K562 (cell line): ENCODE measurements around the gene MTHFS. TPM values are rescaled to one million over a fixed set of nuclear protein-coding genes. Genes with fewer than 3 reads are reported as not detected.
A peak's percentile ranks its signal among the peaks of the same experiment; 100 is the strongest.

Experiments used
- CBFA2T2 ChIP-seq: fragments of 450-650 bp; conservative IDR thresholded peaks from 2 replicates; pipeline ENCODE4 v1.6.1; 2017; ENCODE audit warnings: mild to moderate bottlenecking
- CBX8 ChIP-seq: fragments of 200-600 bp; sonication (generic); IDR thresholded peaks from 2 replicates; pipeline ENCODE4 v1.6.1; 2012; ENCODE audit warnings: borderline replicate concordance, mixed run types, low read depth, mild to moderate bottlenecking, moderate library complexity, mixed read lengths, low read length, control low read depth, inconsistent platforms; ENCODE audit not compliant: poor library complexity, severe bottlenecking; ENCODE audit errors: extremely low read depth
- CEBPG ChIP-seq, 3 experiments: fragments of 200-800 bp in 1 of 3; sonication (Bioruptor generic) in 1 of 3; sonication (generic) in 1 of 3; formaldehyde crosslinking in 1 of 3; IDR thresholded peaks in 2 of 3; conservative IDR thresholded peaks in 1 of 3; 2 replicates each; pipeline versions ENCODE4 v1.6.1 to v1.8.0; 2016 to 2022; ENCODE audit warnings: missing compliant biosample characterization in 2 of 3, missing genetic modification characterization in 2 of 3, mild to moderate bottlenecking in 1 of 3, missing genetic modification reagents in 1 of 3
- HDAC2 ChIP-seq: fragments of 450-650 bp; IDR thresholded peaks from 2 replicates; pipeline ENCODE4 v1.6.1; 2016; ENCODE audit warnings: mild to moderate bottlenecking
- HNRNPUL1 ChIP-seq: fragments of 200-400 bp; formaldehyde crosslinking; IDR thresholded peaks from 2 replicates; pipeline ENCODE4 v1.6.1; 2017; ENCODE audit warnings: low read length
- KHSRP ChIP-seq: fragments of 450-650 bp; IDR thresholded peaks from 2 replicates; pipeline ENCODE4 v1.6.1; 2017
- PRPF4 ChIP-seq: fragments of 200-400 bp; formaldehyde crosslinking; IDR thresholded peaks from one replicate; pipeline ENCODE4 v1.6.1; 2017; ENCODE audit warnings: low read length, low read depth, mild to moderate bottlenecking; ENCODE audit not compliant: insufficient read depth, poor library complexity, severe bottlenecking
- PTTG1 ChIP-seq: fragments of 450-650 bp; IDR thresholded peaks from 2 replicates; pipeline ENCODE4 v1.6.1; 2016; ENCODE audit warnings: low read depth, mild to moderate bottlenecking, missing genetic modification characterization, missing compliant biosample characterization
- SMAD4 ChIP-seq: fragments of 250-450 bp; sonication (Bioruptor Pico); conservative IDR thresholded peaks from 2 replicates; pipeline ENCODE4 v1.8.0; 2021; ENCODE audit warnings: inconsistent platforms, mild to moderate bottlenecking, moderate library complexity
- SMC3 ChIP-seq: conservative IDR thresholded peaks from 2 replicates; pipeline ENCODE4 v1.6.1; 2011; ENCODE audit warnings: low read depth, low read length, improper control_type of control experiment; ENCODE audit not compliant: insufficient read depth
- XRCC3 ChIP-seq: fragments of 450-650 bp; IDR thresholded peaks from 2 replicates; pipeline ENCODE4 v1.6.1; 2017; ENCODE audit warnings: mild to moderate bottlenecking, moderate library complexity
- ZBED1 ChIP-seq: IDR thresholded peaks from 2 replicates; pipeline ENCODE4 v1.6.1; 2014
- ZNF12 ChIP-seq: sonication (generic); formaldehyde crosslinking; IDR thresholded peaks from 2 replicates; pipeline ENCODE4 v1.4.0; 2020; ENCODE audit warnings: mild to moderate bottlenecking, missing genetic modification reagents
- ZNF695 ChIP-seq: fragments of 450-650 bp; formaldehyde crosslinking; IDR thresholded peaks from 2 replicates; pipeline ENCODE4 v1.4.0; 2020; ENCODE audit warnings: mild to moderate bottlenecking, moderate library complexity
- polyA plus RNA-seq, 8 experiments: library from polyadenylated mRNA; depleted of rRNA in 4 of 8; stranded (reverse) in 5 of 8; unstranded in 3 of 8; fragments of >200 nt; fragmentation: Nextera tagmentation in 2 of 8; fragmentation: Illumina TruSeq in 1 of 8; extraction: Ambion mirVana in 2 of 8; extraction: Trizol in 1 of 8; gene quantifications; 2 replicates each; pipeline versions ENCODE4 v1.2.1 to v1.2.3, GENCODE V29; 2011 to 2014; ENCODE audit warnings: inconsistent platforms in 1 of 8, missing spikeins in 1 of 8
- total RNA-seq, 7 experiments: library from RNA; depleted of rRNA in 6 of 7; stranded (reverse); fragments of >200 nt in 6 of 7; fragmentation: Illumina TruSeq in 2 of 7; extraction: Trizol in 2 of 7; gene quantifications; 2 replicates each; pipeline versions ENCODE4 v1.2.1 to v1.2.3, GENCODE V29; 2011 to 2021; ENCODE audit warnings: low replicate concordance in 1 of 7
- TF ChIP-seq, protein P1 (sequence below), 2 experiments: IDR thresholded peaks in 1 of 2; conservative IDR thresholded peaks in 1 of 2; 2 replicates each; pipeline ENCODE4 v1.6.1; 2016; ENCODE audit warnings: low read depth in 2 of 2, mild to moderate bottlenecking in 1 of 2, missing compliant biosample characterization in 1 of 2, missing genetic modification characterization in 1 of 2, moderate library complexity in 1 of 2
- TF ChIP-seq, protein P2 (sequence below): fragments of 450-650 bp; IDR thresholded peaks from 2 replicates; pipeline ENCODE4 v1.6.1; 2018; ENCODE audit not compliant: partially characterized antibody
- TF ChIP-seq, protein P3 (sequence below): fragments of 450-650 bp; IDR thresholded peaks from 2 replicates; pipeline ENCODE4 v1.6.1; 2016; ENCODE audit warnings: missing biosample characterization, missing genetic modification characterization

The MTHFS gene
- total and polyA plus RNA-seq, 9 of the 15 experiments (the other 6 are each of a cell fraction or from before 2014, with no cell fraction given): 17.8 to 79.3 (median 41.7) TPM

DNA sequence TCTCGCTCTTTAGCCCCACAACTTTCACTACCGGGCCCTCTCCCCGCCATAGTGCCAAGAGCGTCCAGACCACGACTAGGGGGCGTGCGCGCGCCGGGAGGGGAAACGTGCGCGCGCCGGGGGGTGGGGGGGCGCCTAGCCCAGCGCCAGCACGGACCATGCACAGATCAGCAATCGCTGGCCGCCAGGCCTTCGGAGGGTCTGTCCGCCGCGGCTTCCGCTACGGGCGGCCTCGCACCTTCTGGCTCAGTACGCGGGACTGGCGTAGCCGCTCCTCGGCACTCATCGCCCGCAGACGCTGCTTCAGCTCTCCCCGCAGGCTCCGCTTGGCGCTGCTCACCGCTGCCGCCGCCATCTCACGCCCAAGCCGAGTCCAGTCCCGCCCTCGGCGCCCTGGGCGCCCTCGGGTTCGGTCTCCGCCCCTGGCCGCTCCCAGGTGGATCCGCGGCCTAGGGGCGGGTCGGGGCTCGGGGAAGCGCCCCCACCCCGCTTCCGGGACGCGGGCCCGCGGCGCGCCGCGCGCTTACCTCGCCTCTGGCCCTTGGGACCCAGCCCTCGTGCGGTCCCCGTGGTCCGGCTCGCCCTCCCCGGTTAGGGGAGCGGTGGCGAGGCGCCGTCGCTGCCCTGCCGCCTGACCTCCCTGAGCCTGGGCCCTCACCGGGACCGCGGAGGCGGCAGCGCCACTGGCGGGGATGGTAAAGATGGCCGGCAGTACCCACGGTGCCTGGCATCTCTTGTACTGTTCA lies at the start of gene MTHFS (continued):
- TF ChIP-seq ZNF695 (no peak), PRPF4 (no peak), CBFA2T2 (no peak), CEBPG (CRISPR knock-in tag; IDR thresholded peaks at IDR 0.05) (no peak; the same call in 1 of the 2 replicates), CEBPG (tag; conservative IDR thresholded peaks at IDR 0.05 in 1 of 2, IDR thresholded peaks at IDR 0.05 in 1 of 2) (no peak), PTTG1 (no peak), SMC3 (peak; percentile 21; the same call in 1 of the 2 replicates), HNRNPUL1 (no peak), CBX8 (no peak), ZNF12 (CRISPR knock-in tag) (peak; percentile 69), ZBED1 (0 out of 2 replicates have a peak, but pooled peaks have one; percentile 14), HDAC2 (no peak), SMAD4 (CRISPR knock-in tag) (peak; percentile 87), KHSRP (no peak), XRCC3 (no peak)
- TF ChIP-seq, protein P1, sequence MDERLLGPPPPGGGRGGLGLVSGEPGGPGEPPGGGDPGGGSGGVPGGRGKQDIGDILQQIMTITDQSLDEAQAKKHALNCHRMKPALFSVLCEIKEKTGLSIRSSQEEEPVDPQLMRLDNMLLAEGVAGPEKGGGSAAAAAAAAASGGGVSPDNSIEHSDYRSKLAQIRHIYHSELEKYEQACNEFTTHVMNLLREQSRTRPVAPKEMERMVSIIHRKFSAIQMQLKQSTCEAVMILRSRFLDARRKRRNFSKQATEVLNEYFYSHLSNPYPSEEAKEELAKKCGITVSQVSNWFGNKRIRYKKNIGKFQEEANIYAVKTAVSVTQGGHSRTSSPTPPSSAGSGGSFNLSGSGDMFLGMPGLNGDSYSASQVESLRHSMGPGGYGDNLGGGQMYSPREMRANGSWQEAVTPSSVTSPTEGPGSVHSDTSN (CRISPR knock-in tag; IDR thresholded peaks at IDR 0.05; ENCODE audit: low read depth): no peak
- TF ChIP-seq, protein P1 (tag; conservative IDR thresholded peaks at IDR 0.05; ENCODE audit: low read depth): no peak
- TF ChIP-seq, protein P2, sequence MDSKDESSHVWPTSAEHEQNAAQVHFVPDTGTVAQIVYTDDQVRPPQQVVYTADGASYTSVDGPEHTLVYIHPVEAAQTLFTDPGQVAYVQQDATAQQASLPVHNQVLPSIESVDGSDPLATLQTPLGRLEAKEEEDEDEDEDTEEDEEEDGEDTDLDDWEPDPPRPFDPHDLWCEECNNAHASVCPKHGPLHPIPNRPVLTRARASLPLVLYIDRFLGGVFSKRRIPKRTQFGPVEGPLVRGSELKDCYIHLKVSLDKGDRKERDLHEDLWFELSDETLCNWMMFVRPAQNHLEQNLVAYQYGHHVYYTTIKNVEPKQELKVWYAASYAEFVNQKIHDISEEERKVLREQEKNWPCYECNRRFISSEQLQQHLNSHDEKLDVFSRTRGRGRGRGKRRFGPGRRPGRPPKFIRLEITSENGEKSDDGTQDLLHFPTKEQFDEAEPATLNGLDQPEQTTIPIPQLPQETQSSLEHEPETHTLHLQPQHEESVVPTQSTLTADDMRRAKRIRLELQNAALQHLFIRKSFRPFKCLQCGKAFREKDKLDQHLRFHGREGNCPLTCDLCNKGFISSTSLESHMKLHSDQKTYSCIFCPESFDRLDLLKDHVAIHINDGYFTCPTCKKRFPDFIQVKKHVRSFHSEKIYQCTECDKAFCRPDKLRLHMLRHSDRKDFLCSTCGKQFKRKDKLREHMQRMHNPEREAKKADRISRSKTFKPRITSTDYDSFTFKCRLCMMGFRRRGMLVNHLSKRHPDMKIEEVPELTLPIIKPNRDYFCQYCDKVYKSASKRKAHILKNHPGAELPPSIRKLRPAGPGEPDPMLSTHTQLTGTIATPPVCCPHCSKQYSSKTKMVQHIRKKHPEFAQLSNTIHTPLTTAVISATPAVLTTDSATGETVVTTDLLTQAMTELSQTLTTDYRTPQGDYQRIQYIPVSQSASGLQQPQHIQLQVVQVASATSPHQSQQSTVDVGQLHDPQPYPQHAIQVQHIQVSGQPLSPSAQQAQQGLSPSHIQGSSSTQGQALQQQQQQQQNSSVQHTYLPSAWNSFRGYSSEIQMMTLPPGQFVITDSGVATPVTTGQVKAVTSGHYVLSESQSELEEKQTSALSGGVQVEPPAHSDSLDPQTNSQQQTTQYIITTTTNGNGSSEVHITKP: peak; percentile 44
- TF ChIP-seq, protein P3, sequence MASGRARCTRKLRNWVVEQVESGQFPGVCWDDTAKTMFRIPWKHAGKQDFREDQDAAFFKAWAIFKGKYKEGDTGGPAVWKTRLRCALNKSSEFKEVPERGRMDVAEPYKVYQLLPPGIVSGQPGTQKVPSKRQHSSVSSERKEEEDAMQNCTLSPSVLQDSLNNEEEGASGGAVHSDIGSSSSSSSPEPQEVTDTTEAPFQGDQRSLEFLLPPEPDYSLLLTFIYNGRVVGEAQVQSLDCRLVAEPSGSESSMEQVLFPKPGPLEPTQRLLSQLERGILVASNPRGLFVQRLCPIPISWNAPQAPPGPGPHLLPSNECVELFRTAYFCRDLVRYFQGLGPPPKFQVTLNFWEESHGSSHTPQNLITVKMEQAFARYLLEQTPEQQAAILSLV: no peak
